ENCODE data around the gene ASPG. TPM values are rescaled to one million over a fixed set of nuclear protein-coding genes. Genes with fewer than 3 reads are reported as not detected.
A peak's percentile ranks its signal among the peaks of the same experiment; 100 is the strongest.

The ASPG gene
- total and polyA plus RNA-seq, 8 donors: 0.16 to 0.68 (median 0.23) TPM; not detected in 2

DNA sequence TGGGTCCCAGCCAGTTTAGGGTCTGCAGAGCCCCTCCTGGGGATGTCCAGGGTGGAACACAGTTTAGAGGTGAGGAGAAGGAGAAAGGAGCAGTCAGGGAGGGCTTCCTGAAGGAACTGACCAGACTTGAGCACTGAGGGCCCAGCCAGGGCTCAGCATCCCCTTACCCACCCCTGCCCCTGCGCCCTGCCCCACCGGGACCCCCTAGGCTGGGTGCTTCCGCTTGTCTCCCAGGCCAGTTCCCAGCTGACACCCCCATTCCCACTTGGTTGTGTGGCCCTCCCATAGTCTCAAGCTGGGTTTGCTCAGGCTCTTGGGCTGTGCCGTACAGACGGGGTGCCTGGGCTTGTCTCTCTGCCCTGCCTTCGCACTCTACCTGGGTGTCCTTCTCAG lies 26.6 kb downstream of the ASPG start:
- TF ChIP-seq, protein P1, sequence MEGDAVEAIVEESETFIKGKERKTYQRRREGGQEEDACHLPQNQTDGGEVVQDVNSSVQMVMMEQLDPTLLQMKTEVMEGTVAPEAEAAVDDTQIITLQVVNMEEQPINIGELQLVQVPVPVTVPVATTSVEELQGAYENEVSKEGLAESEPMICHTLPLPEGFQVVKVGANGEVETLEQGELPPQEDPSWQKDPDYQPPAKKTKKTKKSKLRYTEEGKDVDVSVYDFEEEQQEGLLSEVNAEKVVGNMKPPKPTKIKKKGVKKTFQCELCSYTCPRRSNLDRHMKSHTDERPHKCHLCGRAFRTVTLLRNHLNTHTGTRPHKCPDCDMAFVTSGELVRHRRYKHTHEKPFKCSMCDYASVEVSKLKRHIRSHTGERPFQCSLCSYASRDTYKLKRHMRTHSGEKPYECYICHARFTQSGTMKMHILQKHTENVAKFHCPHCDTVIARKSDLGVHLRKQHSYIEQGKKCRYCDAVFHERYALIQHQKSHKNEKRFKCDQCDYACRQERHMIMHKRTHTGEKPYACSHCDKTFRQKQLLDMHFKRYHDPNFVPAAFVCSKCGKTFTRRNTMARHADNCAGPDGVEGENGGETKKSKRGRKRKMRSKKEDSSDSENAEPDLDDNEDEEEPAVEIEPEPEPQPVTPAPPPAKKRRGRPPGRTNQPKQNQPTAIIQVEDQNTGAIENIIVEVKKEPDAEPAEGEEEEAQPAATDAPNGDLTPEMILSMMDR (IDR thresholded peaks at IDR 0.05): no peak
- Histone ChIP-seq H3K36me3 (no peaks in the 10 kb centered on the region), H3K27ac (no peak overlapping the region), H3K4me1 (peaks cover 0 to under 1% (median 0%) of the 10 kb centered on the region in 3 donors), H3K9me3 (no peaks in the 10 kb centered on the region), H3K27me3 (no peaks in the 10 kb centered on the region), H3K4me3 (no peak overlapping the region)
- 59 to 64% methylated on average over 6 of the region's 6 CpGs for whole genome bisulfite sequencing, 2 donors
- ATAC-seq: no peak
- FAIRE-seq: no peak
- peak in 2 of 6 donors; percentile 9 to 46 for DNase-seq
- intact Hi-C loops (cut with DNase I): no loop called here

DNA sequence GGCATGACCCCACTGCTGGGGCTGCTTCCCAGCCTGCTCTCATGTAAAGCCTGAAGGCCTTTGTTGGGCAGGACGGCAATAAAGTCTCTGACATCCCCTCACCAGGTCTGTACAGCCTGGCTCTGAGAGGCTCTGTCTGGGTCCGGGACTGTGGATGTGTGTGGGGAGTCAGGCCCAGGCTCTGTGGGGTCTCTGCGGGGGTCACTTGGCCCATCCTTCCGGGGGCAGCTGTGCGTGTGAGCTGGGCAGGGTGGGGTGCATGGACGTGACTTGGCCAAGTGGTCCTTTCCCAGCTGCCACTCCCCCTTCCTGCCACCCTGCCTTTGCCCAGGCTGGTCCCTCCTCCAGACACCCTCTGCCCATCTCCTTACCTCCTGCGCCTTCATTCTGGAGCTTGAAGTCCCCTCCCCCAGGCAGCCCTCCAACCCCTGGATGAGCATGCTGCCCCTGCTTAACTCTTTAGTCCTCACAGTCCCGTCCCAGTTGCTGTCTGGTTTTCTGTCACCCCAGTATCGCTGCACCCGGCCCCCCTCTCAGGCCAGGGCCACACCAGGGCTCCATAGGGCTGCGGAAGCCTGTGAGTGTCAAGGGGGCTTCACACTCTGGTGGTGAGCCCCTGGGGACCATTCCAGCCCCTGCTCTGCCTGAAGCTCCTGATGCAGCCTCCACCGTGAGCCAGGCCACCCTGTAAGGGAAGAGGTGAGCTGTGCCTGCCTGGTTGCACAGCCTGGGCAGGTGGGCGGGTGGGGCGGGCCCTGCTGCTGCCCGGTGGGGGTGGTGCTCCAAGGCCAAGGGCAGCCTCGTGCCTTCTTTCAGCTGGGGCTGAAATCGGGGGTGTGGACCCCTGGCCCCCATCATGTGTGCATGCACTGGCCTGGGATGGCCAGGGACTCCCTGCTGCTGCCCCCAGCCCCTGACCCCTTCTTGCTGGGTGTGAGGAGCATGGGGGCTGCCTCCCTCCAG lies 27.4 kb downstream of the ASPG start:
- TF ChIP-seq, protein P1 (IDR thresholded peaks at IDR 0.05): no peak
- no peak for FAIRE-seq
- Histone ChIP-seq H3K4me1 (peaks cover 0 to 7% (median 0%) of the 10 kb centered on the region in 3 donors), H3K4me3 (no peak overlapping the region), H3K36me3 (no peaks in the 10 kb centered on the region), H3K9me3 (no peaks in the 10 kb centered on the region), H3K27me3 (no peaks in the 10 kb centered on the region), H3K27ac (no peak overlapping the region)
- DNase-seq: peak in 2 of 6 donors; percentile 15 to 50
- ATAC-seq: no peak
- intact Hi-C loops (cut with DNase I): no loop called here
- 36 to 43% methylated on average over 17 of the region's 17 CpGs for WGBS, 2 donors

- peaks cover 0 to 7% (median 0%) of the 10 kb centered on the region in 3 donors for H3K4me1 ChIP-seq
- whole genome bisulfite sequencing, 2 donors: 45 to 67% methylated on average over 23 of the region's 23 CpGs
- no peak for FAIRE-seq
These were observed 28.3 kb downstream of the ASPG start for GRCh38 chr14:104113631-104114420.

GRCh38 chr14:104114421-104115130 lies 29.1 kb downstream of the ASPG start:
- DNase-seq: peak in 3 of 6 donors; percentile 22 to 54 (median 50)
- intact Hi-C loops (cut with DNase I): no loop called here
- no peak overlapping the region for H3K4me3 ChIP-seq
- no peaks in the 10 kb centered on the region for H3K27me3 ChIP-seq
- TF ChIP-seq, protein P1 (IDR thresholded peaks at IDR 0.05): no peak
- H3K9me3 ChIP-seq: no peaks in the 10 kb centered on the region
- no peak for ATAC-seq
- no peak for FAIRE-seq
- H3K36me3 ChIP-seq: no peaks in the 10 kb centered on the region
- no peak overlapping the region for H3K27ac ChIP-seq
- peaks cover 0 to 7% (median 0%) of the 10 kb centered on the region in 3 donors for H3K4me1 ChIP-seq
- 63 to 75% methylated on average over 26 of the region's 26 CpGs for WGBS, 2 donors

More at GRCh38 chr14:104113631-104114420, 28.3 kb downstream of the ASPG start:
- Histone ChIP-seq H3K4me3 (no peak overlapping the region), H3K36me3 (no peaks in the 10 kb centered on the region), H3K27me3 (no peaks in the 10 kb centered on the region), H3K9me3 (no peaks in the 10 kb centered on the region), H3K27ac (no peak overlapping the region)
- DNase-seq (peak in 4 of 6 donors; percentile 11 to 69 (median 42)), ATAC-seq (no peak)
- TF ChIP-seq, protein P1 (IDR thresholded peaks at IDR 0.05): no peak
- intact Hi-C loops (cut with DNase I): no loop called here
